WTC11 (cell line): ENCODE results near the gene CTXN1.

Experiments used
- ATF1 ChIP-seq: sonication (generic); formaldehyde crosslinking; IDR thresholded peaks from 2 replicates; pipeline ENCODE4 v1.8.1; 2023; ENCODE audit warnings: mild to moderate bottlenecking, moderate library complexity, missing genetic modification reagents
- ATF2 ChIP-seq: sonication (generic); formaldehyde crosslinking; IDR thresholded peaks from 2 replicates; pipeline ENCODE4 v1.8.1; 2022; ENCODE audit warnings: low read depth, missing genetic modification reagents, borderline replicate concordance
- CTCF ChIP-seq: fragments of 200-600 bp; IDR thresholded peaks from 2 replicates; pipeline ENCODE4 v1.8.0; 2022; ENCODE audit warnings: antibody characterized with exemption
- ESRRA ChIP-seq: sonication (generic); formaldehyde crosslinking; IDR thresholded peaks from 2 replicates; pipeline ENCODE4 v1.8.1; 2022; ENCODE audit warnings: mild to moderate bottlenecking, missing genetic modification reagents, borderline replicate concordance
- FOXJ3 ChIP-seq: sonication (generic); formaldehyde crosslinking; IDR thresholded peaks from 2 replicates; pipeline ENCODE4 v1.9.0; 2021; ENCODE audit warnings: missing genetic modification reagents, mild to moderate bottlenecking, borderline replicate concordance
- FOXP1 ChIP-seq: sonication (generic); formaldehyde crosslinking; IDR thresholded peaks from 2 replicates; pipeline ENCODE4 v1.8.0; 2022; ENCODE audit warnings: missing genetic modification reagents, mild to moderate bottlenecking, moderate library complexity, borderline replicate concordance
- NR2C2 ChIP-seq: sonication (generic); formaldehyde crosslinking; IDR thresholded peaks from 2 replicates; pipeline ENCODE4 v1.8.0; 2022; ENCODE audit warnings: mild to moderate bottlenecking, missing genetic modification reagents
- TP53 ChIP-seq: sonication (generic); formaldehyde crosslinking; IDR thresholded peaks from 2 replicates; pipeline ENCODE4 v1.8.1; 2023; ENCODE audit warnings: mild to moderate bottlenecking, missing genetic modification reagents
- ZNF121 ChIP-seq: sonication (generic); formaldehyde crosslinking; IDR thresholded peaks from 2 replicates; pipeline ENCODE4 v1.8.0; 2023; ENCODE audit warnings: missing genetic modification reagents
- ZSCAN18 ChIP-seq: fragments of 250-450 bp; sonication (Bioruptor Pico); IDR thresholded peaks from 2 replicates; pipeline ENCODE4 v2.1.2; 2022; ENCODE audit warnings: mild to moderate bottlenecking, moderate library complexity

- TF ChIP-seq FOXJ3 (CRISPR knock-in tag) = no peak
- no peak for TF ChIP-seq ZNF121 (CRISPR knock-in tag)
- TF ChIP-seq NR2C2 (CRISPR knock-in tag) = no peak
- TF ChIP-seq ZSCAN18 = no peak
- no peak for TF ChIP-seq CTCF
- no peak for TF ChIP-seq ATF1 (CRISPR knock-in tag)
- TF ChIP-seq TP53 (CRISPR knock-in tag) = no peak
- no peak for TF ChIP-seq FOXP1 (CRISPR knock-in tag)
- TF ChIP-seq ESRRA = no peak
- TF ChIP-seq ATF2 (CRISPR knock-in tag) = no peak
Observed at GRCh38 chr19:7921302-7921966, 4.5 kb downstream of the CTXN1 start.
